K562 (cell line): ENCODE data around the gene LIMS1. TPM values are rescaled to one million over a fixed set of nuclear protein-coding genes. Genes with fewer than 3 reads are reported as not detected.

ENCODE experiments used
- ATAC-seq: fragments of 200-7000 bp; cut with Tn5 transposase; 3 replicates; pipeline ENCODE4 v1.9.1; 2020; ENCODE audit warnings: moderate library complexity
- BruUV-seq: library from RNA; stranded (reverse); fragments of 400-500 nt; replicated peaks from 2 replicates; lab custom pipeline; 2021; lab: Mats Ljungman, UMichigan
- CTCF ChIA-PET: fragments of 300-600 bp; formaldehyde crosslinking; extraction: SDS; loops from one replicate; lab custom pipeline; 2021; ENCODE audit warnings: low intra/inter-chr PET ratio; lab: Yijun Ruan, JAX
- POLR2A ChIA-PET: fragments of 300-600, 350-650 bp; sonication (Branson Sonifier 250); formaldehyde crosslinking; extraction: SDS; loops from one replicate; lab custom pipeline; 2021; ENCODE audit warnings: antibody characterized with exemption, inconsistent platforms; lab: Yijun Ruan, JAX
- DNase-seq, 4 experiments: peaks; one replicate each; pipeline versions ENCODE4 v3.0.0 to v3.0.0-alpha.2; 2011 to 2018; ENCODE audit warnings: low spot score in 3 of 4, mixed read lengths in 3 of 4; ENCODE audit errors: extremely low read depth in 1 of 4
- FAIRE-seq: peaks from 2 replicates; lab custom pipeline; 2011; peaks lifted over from hg19 to GRCh38; lab: Jason Lieb, UNC
- H2AFZ ChIP-seq: 2 replicates; pipeline ENCODE4 v1.6.0; 2011; ENCODE audit warnings: low read depth, low read length, control low read depth, inconsistent platforms
- H3K27ac ChIP-seq: fragments of 200-600 bp; 3 replicates; pipeline ENCODE4 v1.8.0; 2011; ENCODE audit warnings: low read depth, mild to moderate bottlenecking, control low read depth, inconsistent platforms, low read length, moderate library complexity, mixed read lengths; ENCODE audit errors: extremely low read depth
- H3K27me3 ChIP-seq, 2 experiments: fragments of 300-600 bp in 1 of 2; 2 replicates in 1 of 2; 3 replicates in 1 of 2; pipeline versions ENCODE4 v1.6.0 to v1.8.0; 2011; ENCODE audit warnings: inconsistent platforms in 2 of 2, low read length in 2 of 2, mild to moderate bottlenecking in 1 of 2, mixed read lengths in 1 of 2, moderate library complexity in 1 of 2; ENCODE audit not compliant: control insufficient read depth in 2 of 2, insufficient read depth in 2 of 2
- H3K36me3 ChIP-seq: fragments of 300-600 bp; 3 replicates; pipeline ENCODE4 v1.8.0; 2011; ENCODE audit warnings: mild to moderate bottlenecking, low read length, inconsistent platforms; ENCODE audit not compliant: control insufficient read depth, insufficient read depth
- H3K4me1 ChIP-seq, 2 experiments: fragments of 200-600 bp in 1 of 2; replicated peaks in 1 of 2; 2 replicates in 1 of 2; 3 replicates in 1 of 2; pipeline versions ENCODE4 v1.5.1 to v1.8.0; 2011; ENCODE audit warnings: inconsistent platforms in 2 of 2, low read length in 2 of 2, mild to moderate bottlenecking in 1 of 2, mixed read lengths in 1 of 2, moderate library complexity in 1 of 2; ENCODE audit not compliant: control insufficient read depth in 2 of 2, insufficient read depth in 2 of 2
- H3K4me2 ChIP-seq: 2 replicates; pipeline ENCODE4 v1.6.1; 2011; ENCODE audit warnings: low read length, control low read depth, inconsistent platforms, mixed read lengths; ENCODE audit not compliant: insufficient read depth
- H3K4me3 ChIP-seq: fragments of 200-600 bp; sonication (generic), shearing (Covaris generic); 2 replicates; pipeline ENCODE4 v1.5.1; 2016; ENCODE audit warnings: control low read depth, inconsistent platforms
- H3K79me2 ChIP-seq: fragments of 200-600 bp; 3 replicates; pipeline ENCODE4 v1.8.0; 2011; ENCODE audit warnings: low read length, inconsistent platforms; ENCODE audit not compliant: control insufficient read depth, insufficient read depth
- H3K9ac ChIP-seq, 2 experiments: 2 replicates each; pipeline versions ENCODE4 v1.6.0 to v1.6.1; 2011; ENCODE audit warnings: low read depth in 2 of 2, low read length in 2 of 2, control low read depth in 1 of 2, inconsistent platforms in 1 of 2, mild to moderate bottlenecking in 1 of 2, mixed read lengths in 1 of 2; ENCODE audit not compliant: insufficient read depth in 1 of 2
- H3K9me1 ChIP-seq: one replicate; pipeline ENCODE4 v1.6.0; 2011; ENCODE audit warnings: inconsistent platforms, mild to moderate bottlenecking, low read length, moderate library complexity; ENCODE audit not compliant: control insufficient read depth, insufficient read depth
- H3K9me3 ChIP-seq: replicated peaks from 2 replicates; pipeline ENCODE4 v1.5.1; 2011; ENCODE audit warnings: low read depth, low read length, inconsistent platforms; ENCODE audit not compliant: control insufficient read depth, insufficient read depth
- H4K20me1 ChIP-seq: replicated peaks from 2 replicates; pipeline ENCODE4 v1.6.1; 2011; ENCODE audit warnings: low read length, inconsistent platforms, mixed read lengths; ENCODE audit not compliant: control insufficient read depth, insufficient read depth
- ADNP ChIP-seq: fragments of 200-800 bp; sonication (Bioruptor generic); IDR thresholded peaks from 2 replicates; pipeline ENCODE4 v1.6.1; 2016; ENCODE audit warnings: missing genetic modification characterization, missing compliant biosample characterization
- BMI1 ChIP-seq: fragments of 150-350 bp; IDR thresholded peaks from 2 replicates; pipeline ENCODE4 v1.6.1; 2014; ENCODE audit warnings: low read length
- CBX2 ChIP-seq: fragments of 200-600 bp; sonication (generic); IDR thresholded peaks from one replicate; pipeline ENCODE4 v1.6.1; 2012; ENCODE audit warnings: mild to moderate bottlenecking, low read length, inconsistent platforms; ENCODE audit not compliant: insufficient read depth, poor library complexity, severe bottlenecking
- COPS2 ChIP-seq: fragments of 450-650 bp; conservative IDR thresholded peaks from 2 replicates; pipeline ENCODE4 v1.6.1; 2016; ENCODE audit warnings: mild to moderate bottlenecking, moderate library complexity
- KAT7 ChIP-seq: sonication (generic); formaldehyde crosslinking; IDR thresholded peaks from 2 replicates; pipeline ENCODE4 v1.8.0; 2022; ENCODE audit warnings: missing genetic modification reagents, mild to moderate bottlenecking, borderline replicate concordance
- TCF3 ChIP-seq: sonication (generic); formaldehyde crosslinking; IDR thresholded peaks from 2 replicates; pipeline ENCODE4 v1.4.0; 2020; ENCODE audit warnings: mild to moderate bottlenecking, missing genetic modification reagents
- ZNF133 ChIP-seq: fragments of 250-450 bp; sonication (Bioruptor Pico); IDR thresholded peaks from 2 replicates; pipeline ENCODE4 v1.4.0; 2020; ENCODE audit warnings: mild to moderate bottlenecking
- ZNF134 ChIP-seq: fragments of 250-450 bp; sonication (Bioruptor Pico); conservative IDR thresholded peaks from 2 replicates; pipeline ENCODE4 v1.4.0; 2020
- ZNF311 ChIP-seq: fragments of 250-450 bp; sonication (Bioruptor Pico); IDR thresholded peaks from 2 replicates; pipeline ENCODE4 v1.4.0; 2020; ENCODE audit warnings: mild to moderate bottlenecking, moderate library complexity
- ZNF507 ChIP-seq: conservative IDR thresholded peaks from 2 replicates; pipeline ENCODE4 v1.6.1; 2017; ENCODE audit warnings: missing genetic modification characterization, missing compliant biosample characterization
- WGBS: fragments of 100-300 bp; shearing (Covaris generic); methylation state at CpG from one replicate; pipeline ENCODE4 v1.1.6; 2016; ENCODE audit warnings: low coverage, mixed read lengths; ENCODE audit not compliant: insufficient coverage; ENCODE audit errors: missing lambda C conversion rate; 5-methylcytosine and 5-hydroxymethylcytosine counted together
- in situ Hi-C: fragments of 300-500 bp; cut with MboI; formaldehyde crosslinking; loops from 4 replicates; pipeline ENCODE4 v1.15.0; 2018; ENCODE audit warnings: inconsistent platforms, mixed read lengths
- intact Hi-C: fragments of 100-400 bp; cut with micrococcal nuclease; formaldehyde crosslinking; loops from 2 replicates; pipeline ENCODE4 v1.14.2; 2022
- polyA plus RNA-seq, 8 experiments: library from polyadenylated mRNA; depleted of rRNA in 4 of 8; stranded (reverse) in 5 of 8; unstranded in 3 of 8; fragments of >200 nt; fragmentation: Nextera tagmentation in 2 of 8; fragmentation: Illumina TruSeq in 1 of 8; extraction: Ambion mirVana in 2 of 8; extraction: Trizol in 1 of 8; gene quantifications; 2 replicates each; pipeline versions ENCODE4 v1.2.1 to v1.2.3, GENCODE V29; 2011 to 2014; ENCODE audit warnings: inconsistent platforms in 1 of 8, missing spikeins in 1 of 8
- total RNA-seq, 7 experiments: library from RNA; depleted of rRNA in 6 of 7; stranded (reverse); fragments of >200 nt in 6 of 7; fragmentation: Illumina TruSeq in 2 of 7; extraction: Trizol in 2 of 7; gene quantifications; 2 replicates each; pipeline versions ENCODE4 v1.2.1 to v1.2.3, GENCODE V29; 2011 to 2021; ENCODE audit warnings: low replicate concordance in 1 of 7
- TF ChIP-seq, protein P1 (sequence below): fragments of 450-650 bp; IDR thresholded peaks from 2 replicates; pipeline ENCODE4 v1.6.1; 2017; ENCODE audit warnings: antibody characterized with exemption, mild to moderate bottlenecking
- TF ChIP-seq, protein P2 (sequence below): fragments of 450-650 bp; formaldehyde crosslinking; conservative IDR thresholded peaks from 2 replicates; pipeline ENCODE4 v1.4.0; 2022; ENCODE audit warnings: mild to moderate bottlenecking, missing genetic modification characterization
- TF ChIP-seq, protein P3 (sequence below): fragments of 450-650 bp; formaldehyde crosslinking; IDR thresholded peaks from 2 replicates; pipeline ENCODE4 v1.4.0; 2022; ENCODE audit warnings: missing genetic modification characterization
- TF ChIP-seq, protein P4 (sequence below): fragments of 450-650 bp; formaldehyde crosslinking; IDR thresholded peaks from 2 replicates; pipeline ENCODE4 v1.4.0; 2020; ENCODE audit warnings: mild to moderate bottlenecking, moderate library complexity

Gene LIMS1
- total and polyA plus RNA-seq, 9 of the 15 experiments (the other 6 are each of a cell fraction or from before 2014, with no cell fraction given) = 52.8 to 134 (median 81.0) TPM

- H3K36me3 ChIP-seq = peaks cover 2% of the 10 kb centered on the region; the same call in 1 of the 3 replicates
- H3K27me3 ChIP-seq = no peaks in the 10 kb centered on the region
- no TSS peak for BruUV-seq
- no peak overlapping the region for H3K27ac ChIP-seq
- intact Hi-C loops = no loop called here
- no peak for FAIRE-seq
- no peak for ATAC-seq
- H3K79me2 ChIP-seq = peaks cover 50% of the 10 kb centered on the region
- H3K9me3 ChIP-seq = no peaks in the 10 kb centered on the region
- in situ Hi-C loops = no loop called here
- no peak overlapping the region for H3K9ac ChIP-seq
- H3K4me3 ChIP-seq = no peak overlapping the region
- H3K4me2 ChIP-seq = no peak overlapping the region
- TF ChIP-seq ZNF507 (tag) (no peak), TCF3 (CRISPR knock-in tag) (no peak), CBX2 (no peak), ZNF311 (no peak), BMI1 (no peak), ZNF134 (CRISPR knock-in tag) (no peak), ZNF133 (CRISPR knock-in tag) (no peak), COPS2 (no peak), KAT7 (CRISPR knock-in tag) (no peak), ADNP (tag) (no peak)
- TF ChIP-seq, protein P1, sequence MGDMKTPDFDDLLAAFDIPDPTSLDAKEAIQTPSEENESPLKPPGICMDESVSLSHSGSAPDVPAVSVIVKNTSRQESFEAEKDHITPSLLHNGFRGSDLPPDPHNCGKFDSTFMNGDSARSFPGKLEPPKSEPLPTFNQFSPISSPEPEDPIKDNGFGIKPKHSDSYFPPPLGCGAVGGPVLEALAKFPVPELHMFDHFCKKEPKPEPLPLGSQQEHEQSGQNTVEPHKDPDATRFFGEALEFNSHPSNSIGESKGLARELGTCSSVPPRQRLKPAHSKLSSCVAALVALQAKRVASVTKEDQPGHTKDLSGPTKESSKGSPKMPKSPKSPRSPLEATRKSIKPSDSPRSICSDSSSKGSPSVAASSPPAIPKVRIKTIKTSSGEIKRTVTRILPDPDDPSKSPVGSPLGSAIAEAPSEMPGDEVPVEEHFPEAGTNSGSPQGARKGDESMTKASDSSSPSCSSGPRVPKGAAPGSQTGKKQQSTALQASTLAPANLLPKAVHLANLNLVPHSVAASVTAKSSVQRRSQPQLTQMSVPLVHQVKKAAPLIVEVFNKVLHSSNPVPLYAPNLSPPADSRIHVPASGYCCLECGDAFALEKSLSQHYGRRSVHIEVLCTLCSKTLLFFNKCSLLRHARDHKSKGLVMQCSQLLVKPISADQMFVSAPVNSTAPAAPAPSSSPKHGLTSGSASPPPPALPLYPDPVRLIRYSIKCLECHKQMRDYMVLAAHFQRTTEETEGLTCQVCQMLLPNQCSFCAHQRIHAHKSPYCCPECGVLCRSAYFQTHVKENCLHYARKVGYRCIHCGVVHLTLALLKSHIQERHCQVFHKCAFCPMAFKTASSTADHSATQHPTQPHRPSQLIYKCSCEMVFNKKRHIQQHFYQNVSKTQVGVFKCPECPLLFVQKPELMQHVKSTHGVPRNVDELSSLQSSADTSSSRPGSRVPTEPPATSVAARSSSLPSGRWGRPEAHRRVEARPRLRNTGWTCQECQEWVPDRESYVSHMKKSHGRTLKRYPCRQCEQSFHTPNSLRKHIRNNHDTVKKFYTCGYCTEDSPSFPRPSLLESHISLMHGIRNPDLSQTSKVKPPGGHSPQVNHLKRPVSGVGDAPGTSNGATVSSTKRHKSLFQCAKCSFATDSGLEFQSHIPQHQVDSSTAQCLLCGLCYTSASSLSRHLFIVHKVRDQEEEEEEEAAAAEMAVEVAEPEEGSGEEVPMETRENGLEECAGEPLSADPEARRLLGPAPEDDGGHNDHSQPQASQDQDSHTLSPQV = no peak
- TF ChIP-seq, protein P2, sequence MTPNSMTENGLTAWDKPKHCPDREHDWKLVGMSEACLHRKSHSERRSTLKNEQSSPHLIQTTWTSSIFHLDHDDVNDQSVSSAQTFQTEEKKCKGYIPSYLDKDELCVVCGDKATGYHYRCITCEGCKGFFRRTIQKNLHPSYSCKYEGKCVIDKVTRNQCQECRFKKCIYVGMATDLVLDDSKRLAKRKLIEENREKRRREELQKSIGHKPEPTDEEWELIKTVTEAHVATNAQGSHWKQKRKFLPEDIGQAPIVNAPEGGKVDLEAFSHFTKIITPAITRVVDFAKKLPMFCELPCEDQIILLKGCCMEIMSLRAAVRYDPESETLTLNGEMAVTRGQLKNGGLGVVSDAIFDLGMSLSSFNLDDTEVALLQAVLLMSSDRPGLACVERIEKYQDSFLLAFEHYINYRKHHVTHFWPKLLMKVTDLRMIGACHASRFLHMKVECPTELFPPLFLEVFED = no peak
- TF ChIP-seq, protein P3, sequence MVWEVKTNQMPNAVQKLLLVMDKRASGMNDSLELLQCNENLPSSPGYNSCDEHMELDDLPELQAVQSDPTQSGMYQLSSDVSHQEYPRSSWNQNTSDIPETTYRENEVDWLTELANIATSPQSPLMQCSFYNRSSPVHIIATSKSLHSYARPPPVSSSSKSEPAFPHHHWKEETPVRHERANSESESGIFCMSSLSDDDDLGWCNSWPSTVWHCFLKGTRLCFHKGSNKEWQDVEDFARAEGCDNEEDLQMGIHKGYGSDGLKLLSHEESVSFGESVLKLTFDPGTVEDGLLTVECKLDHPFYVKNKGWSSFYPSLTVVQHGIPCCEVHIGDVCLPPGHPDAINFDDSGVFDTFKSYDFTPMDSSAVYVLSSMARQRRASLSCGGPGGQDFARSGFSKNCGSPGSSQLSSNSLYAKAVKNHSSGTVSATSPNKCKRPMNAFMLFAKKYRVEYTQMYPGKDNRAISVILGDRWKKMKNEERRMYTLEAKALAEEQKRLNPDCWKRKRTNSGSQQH = no peak
- TF ChIP-seq, protein P4, sequence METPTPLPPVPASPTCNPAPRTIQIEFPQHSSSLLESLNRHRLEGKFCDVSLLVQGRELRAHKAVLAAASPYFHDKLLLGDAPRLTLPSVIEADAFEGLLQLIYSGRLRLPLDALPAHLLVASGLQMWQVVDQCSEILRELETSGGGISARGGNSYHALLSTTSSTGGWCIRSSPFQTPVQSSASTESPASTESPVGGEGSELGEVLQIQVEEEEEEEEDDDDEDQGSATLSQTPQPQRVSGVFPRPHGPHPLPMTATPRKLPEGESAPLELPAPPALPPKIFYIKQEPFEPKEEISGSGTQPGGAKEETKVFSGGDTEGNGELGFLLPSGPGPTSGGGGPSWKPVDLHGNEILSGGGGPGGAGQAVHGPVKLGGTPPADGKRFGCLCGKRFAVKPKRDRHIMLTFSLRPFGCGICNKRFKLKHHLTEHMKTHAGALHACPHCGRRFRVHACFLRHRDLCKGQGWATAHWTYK (CRISPR knock-in tag) = no peak
- ChIA-PET CTCF (no interaction called here), POLR2A (interaction anchor here (0.6 to 5.1 kb wide), 2 partner anchors 12 to 41 kb away, joined by 3 to 21 read pairs; partner anchors contain the start of gene LIMS1)
- peaks cover 5 to 9% of the 10 kb centered on the region in 2 experiments; a peak in 2 of 5 replicates for H3K4me1 ChIP-seq
- no peak overlapping the region for H2AFZ ChIP-seq
- DNase-seq = no peak
- H4K20me1 ChIP-seq = peaks cover 5% of the 10 kb centered on the region; the same call in 1 of the 2 replicates
- H3K9me1 ChIP-seq = no peaks in the 10 kb centered on the region
- WGBS = 63% methylated on average over 5 of the region's 5 CpGs
Measured at GRCh38 chr2:108547606-108548005, 13.3 kb downstream of the LIMS1 start.
